ENCODE results near the gene TMEM43.
A peak's percentile ranks its signal among the peaks of the same experiment; 100 is the strongest.

Gene TMEM43

GRCh38 chr3:14140668-14141067 lies 15.8 kb downstream of the TMEM43 start:
- no peaks in the 10 kb centered on the region for H3K27me3 Mint-ChIP-seq
- no peak for DNase-seq
- H3K4me3 Mint-ChIP-seq, result no peak overlapping the region
- H3K27ac Mint-ChIP-seq, result no peak overlapping the region
- no peaks in the 10 kb centered on the region for H3K9me3 Mint-ChIP-seq
- peaks cover 41% of the 10 kb centered on the region for H3K4me1 Mint-ChIP-seq
- ATAC-seq, result no peak

GRCh38 chr3:14141144-14141543 lies 16.3 kb downstream of the TMEM43 start:
- Mint-ChIP-seq H3K4me1 (peaks cover 46% of the 10 kb centered on the region), H3K27ac (peak overlapping the region in 1 of 2 donors; percentile 77), H3K9me3 (no peaks in the 10 kb centered on the region), H3K4me3 (no peak overlapping the region), H3K27me3 (no peaks in the 10 kb centered on the region)
- ATAC-seq (no peak), DNase-seq (no peak)

GRCh38 chr3:14141602-14142341 lies 16.9 kb downstream of the TMEM43 start:
- no peak for ATAC-seq
- Mint-ChIP-seq H3K4me1 (peaks cover 48% of the 10 kb centered on the region), H3K9me3 (no peaks in the 10 kb centered on the region), H3K27ac (peak overlapping the region; percentile 69 to 87), H3K4me3 (no peak overlapping the region), H3K27me3 (no peaks in the 10 kb centered on the region)
- DNase-seq, result no peak

DNA sequence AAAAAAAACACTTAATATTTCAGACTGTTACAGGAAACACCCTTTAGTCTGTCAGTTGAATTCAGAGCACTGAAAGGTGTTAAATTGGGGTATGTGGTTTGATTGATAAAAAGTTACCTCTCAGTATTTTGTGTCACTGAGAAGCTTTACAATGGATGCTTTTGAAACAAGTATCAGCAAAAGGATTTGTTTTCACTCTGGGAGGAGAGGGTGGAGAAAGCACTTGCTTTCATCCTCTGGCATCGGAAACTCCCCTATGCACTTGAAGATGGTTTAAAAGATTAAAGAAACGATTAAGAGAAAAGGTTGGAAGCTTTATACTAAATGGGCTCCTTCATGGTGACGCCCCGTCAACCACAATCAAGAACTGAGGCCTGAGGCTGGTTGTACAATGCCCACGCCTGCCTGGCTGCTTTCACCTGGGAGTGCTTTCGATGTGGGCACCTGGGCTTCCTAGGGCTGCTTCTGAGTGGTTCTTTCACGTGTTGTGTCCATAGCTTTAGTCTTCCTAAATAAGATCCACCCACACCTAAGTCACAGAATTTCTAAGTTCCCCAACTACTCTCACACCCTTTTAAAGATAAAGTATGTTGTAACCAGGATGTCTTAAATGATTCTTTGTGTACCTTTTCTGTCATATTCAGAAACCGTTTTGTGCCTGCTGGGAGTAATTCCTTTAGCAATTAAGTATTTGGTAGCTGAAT lies 17.9 kb downstream of the TMEM43 start:
- DNase-seq (peak in 1 of 2 donors; percentile 43), ATAC-seq (peak; percentile 33)
- no peaks in the 10 kb centered on the region for H3K27me3 Mint-ChIP-seq
- peak overlapping the region; percentile 38 to 40 for H3K4me3 Mint-ChIP-seq
- peak overlapping the region; percentile 86 to 87 for H3K27ac Mint-ChIP-seq
- peaks cover 48% of the 10 kb centered on the region for H3K4me1 Mint-ChIP-seq
- H3K9me3 Mint-ChIP-seq, result no peaks in the 10 kb centered on the region

DNA sequence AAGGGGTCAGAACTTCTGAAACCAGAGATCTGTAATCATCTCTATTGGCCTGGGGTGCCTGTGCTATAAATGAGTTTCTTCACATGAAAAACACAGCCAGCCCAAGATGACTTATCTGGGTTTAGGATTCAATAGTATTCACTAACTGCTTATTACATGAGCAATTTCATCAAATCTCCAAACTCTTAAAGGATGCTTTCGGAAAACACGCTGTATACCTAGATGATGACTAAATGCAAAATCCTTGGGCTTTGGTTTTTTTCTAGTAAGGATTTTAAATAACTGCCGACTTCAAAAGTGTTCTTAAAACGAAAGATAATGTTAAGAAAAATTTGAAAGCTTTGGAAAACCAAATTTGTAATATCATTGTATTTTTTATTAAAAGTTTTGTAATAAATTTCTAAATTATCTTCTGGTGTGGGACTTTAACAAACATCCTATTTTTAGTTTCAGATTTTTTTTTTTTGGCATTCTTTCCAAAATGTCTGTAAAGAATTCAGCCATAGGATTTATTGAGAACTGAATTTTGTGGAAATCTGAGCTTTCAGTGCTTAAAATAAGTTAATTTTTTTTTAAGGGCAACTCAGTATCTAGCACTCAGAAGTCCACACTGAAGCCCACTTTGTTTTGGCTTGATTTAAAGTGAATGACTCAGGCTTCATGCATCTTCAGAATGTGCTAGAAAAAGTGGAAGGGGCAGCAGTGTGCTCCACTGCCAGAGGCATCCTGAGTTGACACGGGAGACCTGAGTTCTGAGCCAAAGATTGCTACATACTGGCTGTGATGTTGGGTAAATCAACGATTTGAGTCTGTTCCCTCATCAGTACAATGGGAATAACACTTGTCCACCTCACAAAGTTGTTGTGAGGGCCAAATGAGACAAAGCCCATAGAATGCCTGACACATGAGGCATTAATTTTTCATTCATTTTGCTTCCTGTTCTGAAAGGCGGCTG lies 18.7 kb downstream of the TMEM43 start:
- Mint-ChIP-seq H3K9me3 (no peaks in the 10 kb centered on the region), H3K4me1 (peaks cover 48% of the 10 kb centered on the region), H3K27ac (peak overlapping the region; percentile 97 to 98), H3K27me3 (no peaks in the 10 kb centered on the region), H3K4me3 (no peak overlapping the region)
- peak; percentile 5 for ATAC-seq
- no peak for DNase-seq

GRCh38 chr3:14144423-14145075 lies 19.7 kb downstream of the TMEM43 start:
- Mint-ChIP-seq H3K27ac (peak overlapping the region; percentile 97 to 98), H3K4me3 (peak overlapping the region; percentile 71 to 72), H3K4me1 (peaks cover 48% of the 10 kb centered on the region), H3K9me3 (no peaks in the 10 kb centered on the region), H3K27me3 (no peaks in the 10 kb centered on the region)
- ATAC-seq (peak; percentile 89), DNase-seq (peak; percentile 55 to 76)

- Mint-ChIP-seq H3K4me1 (peaks cover 48% of the 10 kb centered on the region), H3K27me3 (no peaks in the 10 kb centered on the region), H3K27ac (peak overlapping the region; percentile 82 to 98), H3K4me3 (no peak overlapping the region), H3K9me3 (no peaks in the 10 kb centered on the region)
- DNase-seq (no peak), ATAC-seq (no peak)
Observed at GRCh38 chr3:14145236-14145635, 20.4 kb downstream of the TMEM43 start.

DNA sequence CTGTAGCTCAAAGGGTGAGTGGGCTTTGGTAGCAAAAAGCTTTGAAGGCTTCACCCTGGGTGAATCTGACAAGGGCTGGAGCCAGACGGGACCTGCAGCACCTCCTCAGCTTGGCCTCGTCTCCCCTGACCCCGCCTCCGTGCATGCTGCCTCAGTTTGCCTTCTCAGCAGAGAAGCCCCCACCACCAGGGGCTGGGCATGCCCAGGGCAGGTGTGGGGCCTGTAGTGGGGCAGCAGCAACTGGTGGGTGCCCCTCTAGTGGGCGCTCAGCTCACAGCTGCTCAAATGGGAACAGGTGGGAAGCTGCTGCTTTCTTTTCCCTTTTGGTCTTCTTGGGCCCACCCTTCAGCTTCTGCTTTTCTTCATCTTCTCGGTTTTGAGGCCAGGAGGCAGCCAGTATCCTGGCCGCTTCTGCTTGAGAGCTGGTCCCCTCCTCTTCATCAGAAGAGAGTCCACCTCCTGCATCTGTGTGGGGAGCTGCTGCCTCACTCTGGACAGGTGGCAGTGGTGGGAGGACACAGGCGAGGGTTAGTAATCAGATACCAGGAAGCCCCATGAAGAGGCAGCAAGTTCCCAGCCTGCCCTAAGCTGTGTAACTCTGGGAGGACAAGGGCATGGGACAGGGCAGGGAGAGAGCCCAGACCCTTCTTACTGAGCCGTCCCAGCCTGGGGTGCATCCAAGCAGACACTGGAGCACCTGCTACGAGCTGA lies 21.0 kb downstream of the TMEM43 start:
- no peak for ATAC-seq
- DNase-seq, result no peak
- Mint-ChIP-seq H3K27ac (peak overlapping the region; percentile 82 to 98), H3K4me3 (no peak overlapping the region), H3K4me1 (peaks cover 48% of the 10 kb centered on the region), H3K9me3 (no peaks in the 10 kb centered on the region), H3K27me3 (no peaks in the 10 kb centered on the region)

GRCh38 chr3:14146381-14147065 lies 21.7 kb downstream of the TMEM43 start:
- H3K27me3 Mint-ChIP-seq, result no peaks in the 10 kb centered on the region

GRCh38 chr3:14147066-14147435 lies 22.2 kb downstream of the TMEM43 start:
- DNase-seq (no peak), ATAC-seq (no peak)
- Mint-ChIP-seq H3K4me3 (no peak overlapping the region), H3K9me3 (no peaks in the 10 kb centered on the region), H3K4me1 (peaks cover 37% of the 10 kb centered on the region), H3K27ac (no peak overlapping the region), H3K27me3 (no peaks in the 10 kb centered on the region)

More at GRCh38 chr3:14146381-14147065, 21.7 kb downstream of the TMEM43 start:
- Mint-ChIP-seq H3K27ac (peak overlapping the region in 1 of 2 donors; percentile 41), H3K4me3 (no peak overlapping the region), H3K9me3 (no peaks in the 10 kb centered on the region), H3K4me1 (peaks cover 42% of the 10 kb centered on the region)
- ATAC-seq, result no peak
- no peak for DNase-seq

GRCh38 chr3:14147617-14148016 lies 22.8 kb downstream of the TMEM43 start:
- Mint-ChIP-seq H3K9me3 (no peaks in the 10 kb centered on the region), H3K27ac (peak overlapping the region; percentile 54 to 69), H3K27me3 (no peaks in the 10 kb centered on the region), H3K4me1 (peaks cover 31% of the 10 kb centered on the region), H3K4me3 (no peak overlapping the region)
- DNase-seq, result no peak
- ATAC-seq, result no peak

- peak overlapping the region; percentile 54 to 69 for H3K27ac Mint-ChIP-seq
Observed at GRCh38 chr3:14148041-14148985, 23.5 kb downstream of the TMEM43 start.

DNA sequence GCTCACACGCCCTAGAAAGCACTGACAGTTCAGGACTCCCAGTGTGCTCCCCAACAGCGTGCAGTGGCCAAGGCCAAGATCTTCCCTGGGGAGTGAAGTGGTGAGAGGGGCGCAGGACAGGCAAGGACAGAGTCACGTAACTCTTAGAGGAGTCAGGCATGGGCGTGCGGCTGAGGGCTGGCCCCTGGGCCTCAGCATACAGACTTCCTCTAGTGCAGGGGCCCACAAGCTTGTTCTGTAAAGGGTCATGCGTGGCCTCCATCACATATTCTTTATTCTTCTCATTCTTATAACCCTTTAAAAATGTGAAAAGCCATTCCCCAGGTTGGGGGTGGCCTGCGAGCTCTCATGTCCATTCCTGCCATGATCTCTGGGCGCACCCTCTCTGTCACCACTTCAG lies 25.2 kb downstream of the TMEM43 start:
- Mint-ChIP-seq H3K27ac (no peak overlapping the region), H3K9me3 (no peaks in the 10 kb centered on the region), H3K27me3 (no peaks in the 10 kb centered on the region), H3K4me3 (no peak overlapping the region), H3K4me1 (peaks cover 12% of the 10 kb centered on the region)
- DNase-seq (no peak), ATAC-seq (no peak)

More at GRCh38 chr3:14148041-14148985, 23.5 kb downstream of the TMEM43 start:
- no peak for ATAC-seq
- no peaks in the 10 kb centered on the region for H3K9me3 Mint-ChIP-seq
- peaks cover 25% of the 10 kb centered on the region for H3K4me1 Mint-ChIP-seq
- H3K4me3 Mint-ChIP-seq, result no peak overlapping the region
- DNase-seq, result no peak
- H3K27me3 Mint-ChIP-seq, result no peaks in the 10 kb centered on the region
